ENCODE measurements around the gene NBEA.

- TF ChIP-seq CTCF (IDR thresholded peaks at IDR 0.05) (no peak), POLR2A (IDR thresholded peaks at IDR 0.05) (no peak)
These were observed 657.3 kb downstream of the NBEA start for GRCh38 chr13:35599384-35599783.
